Vagina (tissue), 2 donors: ENCODE measurements around the gene LGALS7B. TPM values are rescaled to one million over a fixed set of nuclear protein-coding genes. Genes with fewer than 3 reads are reported as not detected.
A peak's percentile ranks its signal among the peaks of the same experiment; 100 is the strongest.

Source experiments
- DNase-seq, 2 donors: peaks; one replicate each; pipeline ENCODE4 v3.0.0-alpha.2; 2017; ENCODE audit errors: extremely low spot score in 2 of 2
- H3K27ac ChIP-seq: fragments of 200-600 bp; sonication (generic); one replicate; pipeline ENCODE4 v1.5.1; 2019
- H3K27me3 ChIP-seq: fragments of 200-600 bp; sonication (generic); one replicate; pipeline ENCODE4 v1.5.1; 2019
- H3K36me3 ChIP-seq, 2 donors: fragments of 200-600 bp; sonication (generic); one replicate each; pipeline ENCODE4 v1.5.1; 2017 to 2019
- H3K4me1 ChIP-seq: fragments of 200-600 bp; sonication (generic); one replicate; pipeline ENCODE4 v1.5.1; 2019
- H3K4me3 ChIP-seq, 2 donors: fragments of 200-600 bp; sonication (generic); 1 replicate in 1 of 2; 2 replicates in 1 of 2; pipeline ENCODE4 v1.5.1; 2016 to 2019
- H3K9me3 ChIP-seq: fragments of 200-600 bp; sonication (generic); one replicate; pipeline ENCODE4 v1.5.1; 2019
- POLR2A ChIP-seq, 2 donors: fragments of 450-650 bp; IDR thresholded peaks; one replicate each; pipeline ENCODE4 v1.6.1; 2017; ENCODE audit warnings: antibody characterized with exemption in 2 of 2, mild to moderate bottlenecking in 2 of 2, moderate library complexity in 2 of 2
- POLR2AphosphoS5 ChIP-seq, 2 donors: sonication (generic); formaldehyde crosslinking; IDR thresholded peaks; one replicate each; pipeline ENCODE4 v1.9.0; 2017; ENCODE audit warnings: antibody characterized with exemption in 2 of 2, mild to moderate bottlenecking in 2 of 2, low read depth in 1 of 2; ENCODE audit not compliant: insufficient read depth in 1 of 2
- intact Hi-C: fragments of 100-400 bp; cut with DNase I; formaldehyde crosslinking; loops from one replicate; pipeline ENCODE4 v1.15.1; 2023
- total RNA-seq: library from RNA; depleted of rRNA; stranded (reverse); fragments of >200 nt; gene quantifications from one replicate; pipeline ENCODE4 v1.2.3, GENCODE V29; 2016
- TF ChIP-seq, protein P1 (sequence below), 3 experiments: fragments of 450-650 bp in 2 of 3; fragments of 200-600 bp in 1 of 3; sonication (generic) in 1 of 3; IDR thresholded peaks; one replicate each; pipeline ENCODE4 v1.5.1; 2017 to 2019; ENCODE audit warnings: antibody characterized with exemption in 3 of 3, mild to moderate bottlenecking in 2 of 3, moderate library complexity in 2 of 3

Gene LGALS7B
- total RNA-seq, 1 donor from 2014 or later, result 760 TPM

DNA sequence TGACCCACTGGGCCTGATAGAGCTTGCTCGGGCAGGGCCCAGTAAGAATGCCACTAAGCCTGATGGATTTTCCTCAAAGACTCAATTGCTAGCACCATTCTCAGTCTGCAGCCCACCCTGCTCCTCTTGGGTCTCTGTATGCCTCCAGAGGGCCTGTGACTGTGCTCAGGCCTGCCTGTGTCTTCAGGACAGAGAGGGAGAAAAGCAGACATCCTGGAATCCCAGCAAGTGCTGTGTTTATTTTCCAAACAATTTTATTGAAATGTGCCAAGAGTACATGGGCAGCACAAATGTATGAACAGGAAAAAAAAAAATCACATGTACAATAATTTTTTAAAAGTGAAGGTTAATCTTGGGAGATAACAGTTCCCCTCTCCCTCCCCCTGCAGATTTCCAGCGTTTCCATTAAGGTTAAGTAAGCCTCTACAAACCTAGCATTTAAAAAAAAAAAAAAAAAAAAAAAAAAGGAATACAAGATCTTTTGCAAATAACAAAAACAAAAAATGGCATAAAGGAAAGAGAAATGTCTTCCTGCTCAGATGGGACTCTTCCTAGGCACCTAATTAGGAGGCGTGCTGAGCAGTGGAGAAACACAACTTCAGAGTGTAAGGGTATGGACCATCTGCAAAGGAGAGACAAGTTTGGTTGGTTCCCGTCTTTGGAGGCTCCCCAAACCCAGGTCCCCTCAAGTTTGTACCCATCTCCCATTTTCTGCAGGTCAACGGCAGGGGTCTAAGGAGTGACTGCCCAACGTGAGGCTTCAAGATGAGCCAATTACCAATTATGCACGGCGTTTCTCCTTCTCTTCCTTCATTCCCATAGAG is 47.4 kb downstream of the LGALS7B start:
- H3K27me3 ChIP-seq, result no peaks in the 10 kb centered on the region

DNA sequence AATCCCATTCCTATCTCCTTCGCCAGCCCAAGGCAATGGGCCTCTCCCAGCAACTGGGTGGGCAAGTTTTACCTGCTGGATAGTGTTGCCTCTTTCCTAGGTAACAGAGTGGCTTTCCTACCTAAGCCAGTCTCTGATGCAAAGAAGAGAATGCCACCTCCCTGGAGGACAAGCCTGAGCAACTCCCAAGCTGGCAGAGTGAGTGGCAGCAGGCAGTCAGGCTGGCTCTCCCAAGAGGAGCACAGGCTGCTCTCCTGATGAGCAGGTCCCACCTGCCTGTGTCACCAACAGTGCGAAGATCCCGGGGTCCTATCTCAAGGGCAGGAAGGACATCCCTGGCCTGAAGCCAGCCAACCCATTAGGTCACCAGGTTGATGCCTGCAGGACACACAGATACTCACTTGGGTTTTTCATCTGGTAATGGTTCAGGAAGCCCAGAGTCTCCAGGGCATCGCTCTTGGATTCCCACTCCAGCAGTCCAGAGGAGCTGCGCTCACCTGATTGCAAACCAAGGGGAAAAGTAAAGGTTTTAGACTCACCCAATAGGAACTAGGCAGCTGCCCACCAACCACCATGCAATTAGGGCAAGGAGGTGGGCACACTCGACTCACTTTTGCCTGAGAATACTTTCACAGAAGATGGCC is 48.1 kb downstream of the LGALS7B start:
- TF ChIP-seq POLR2A (IDR thresholded peaks at IDR 0.05), result no peak
- TF ChIP-seq, protein P1, sequence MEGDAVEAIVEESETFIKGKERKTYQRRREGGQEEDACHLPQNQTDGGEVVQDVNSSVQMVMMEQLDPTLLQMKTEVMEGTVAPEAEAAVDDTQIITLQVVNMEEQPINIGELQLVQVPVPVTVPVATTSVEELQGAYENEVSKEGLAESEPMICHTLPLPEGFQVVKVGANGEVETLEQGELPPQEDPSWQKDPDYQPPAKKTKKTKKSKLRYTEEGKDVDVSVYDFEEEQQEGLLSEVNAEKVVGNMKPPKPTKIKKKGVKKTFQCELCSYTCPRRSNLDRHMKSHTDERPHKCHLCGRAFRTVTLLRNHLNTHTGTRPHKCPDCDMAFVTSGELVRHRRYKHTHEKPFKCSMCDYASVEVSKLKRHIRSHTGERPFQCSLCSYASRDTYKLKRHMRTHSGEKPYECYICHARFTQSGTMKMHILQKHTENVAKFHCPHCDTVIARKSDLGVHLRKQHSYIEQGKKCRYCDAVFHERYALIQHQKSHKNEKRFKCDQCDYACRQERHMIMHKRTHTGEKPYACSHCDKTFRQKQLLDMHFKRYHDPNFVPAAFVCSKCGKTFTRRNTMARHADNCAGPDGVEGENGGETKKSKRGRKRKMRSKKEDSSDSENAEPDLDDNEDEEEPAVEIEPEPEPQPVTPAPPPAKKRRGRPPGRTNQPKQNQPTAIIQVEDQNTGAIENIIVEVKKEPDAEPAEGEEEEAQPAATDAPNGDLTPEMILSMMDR (IDR thresholded peaks at IDR 0.05), result no peak
- TF ChIP-seq POLR2AphosphoS5 (IDR thresholded peaks at IDR 0.05; ENCODE audit: insufficient read depth in 1 of 2, low read depth in 1 of 2), result peak; percentile 53 to 55
- Histone ChIP-seq H3K9me3 (no peaks in the 10 kb centered on the region), H3K36me3 (peaks cover 13 to 67% of the 10 kb centered on the region in 2 donors), H3K27me3 (no peaks in the 10 kb centered on the region), H3K27ac (peak overlapping the region; percentile 61), H3K4me3 (no peak overlapping the region), H3K4me1 (peaks cover 68% of the 10 kb centered on the region)
- intact Hi-C loops, result no loop called here
- DNase-seq, result no peak

More for the DNA sequence above, 47.4 kb downstream of the LGALS7B start:
- intact Hi-C loops, result no loop called here
- DNase-seq, result no peak
- no peak overlapping the region for H3K4me3 ChIP-seq
- peaks cover 13 to 59% of the 10 kb centered on the region in 2 donors for H3K36me3 ChIP-seq
- peak overlapping the region; percentile 39 for H3K27ac ChIP-seq
- no peaks in the 10 kb centered on the region for H3K9me3 ChIP-seq
- TF ChIP-seq, protein P1 (IDR thresholded peaks at IDR 0.05), result no peak
- TF ChIP-seq POLR2A (IDR thresholded peaks at IDR 0.05), result no peak
- peak in 1 of 2 donors; percentile 1 for TF ChIP-seq POLR2AphosphoS5 (IDR thresholded peaks at IDR 0.05; ENCODE audit: insufficient read depth in 1 of 2, low read depth in 1 of 2)
- H3K4me1 ChIP-seq, result peaks cover 70% of the 10 kb centered on the region

DNA sequence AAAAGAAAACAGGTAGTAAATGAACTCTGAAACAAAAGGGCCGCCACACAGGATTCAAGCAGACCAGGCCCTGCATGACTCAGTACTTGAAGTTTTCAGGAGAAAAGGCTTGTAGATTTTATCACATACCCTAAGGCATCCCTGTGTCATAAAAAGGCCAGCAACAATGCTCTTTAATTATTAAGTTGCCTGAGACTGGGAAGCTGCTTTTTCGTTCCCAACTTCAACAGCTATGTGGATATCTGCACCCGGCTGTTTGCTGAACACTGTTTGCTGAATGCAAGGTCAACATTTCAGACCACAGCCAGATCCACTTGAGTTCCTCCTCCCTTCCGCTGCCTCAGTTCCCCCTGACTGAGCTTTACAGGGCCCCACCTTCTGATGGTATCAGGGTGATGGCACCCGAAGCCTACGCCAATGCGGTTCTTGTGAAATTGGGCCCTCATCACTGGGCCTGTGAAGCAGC is 48.7 kb downstream of the LGALS7B start:
- Histone ChIP-seq H3K4me3 (no peak overlapping the region), H3K27ac (peak overlapping the region; percentile 61), H3K36me3 (peaks cover 13 to 72% of the 10 kb centered on the region in 2 donors), H3K4me1 (peaks cover 62% of the 10 kb centered on the region), H3K9me3 (no peaks in the 10 kb centered on the region), H3K27me3 (no peaks in the 10 kb centered on the region)
- TF ChIP-seq, protein P1 (IDR thresholded peaks at IDR 0.05), result no peak
- TF ChIP-seq POLR2AphosphoS5 (IDR thresholded peaks at IDR 0.05; ENCODE audit: insufficient read depth in 1 of 2, low read depth in 1 of 2), result no peak
- no peak for TF ChIP-seq POLR2A (IDR thresholded peaks at IDR 0.05)
- intact Hi-C loops, result no loop called here
- DNase-seq, result no peak

DNA sequence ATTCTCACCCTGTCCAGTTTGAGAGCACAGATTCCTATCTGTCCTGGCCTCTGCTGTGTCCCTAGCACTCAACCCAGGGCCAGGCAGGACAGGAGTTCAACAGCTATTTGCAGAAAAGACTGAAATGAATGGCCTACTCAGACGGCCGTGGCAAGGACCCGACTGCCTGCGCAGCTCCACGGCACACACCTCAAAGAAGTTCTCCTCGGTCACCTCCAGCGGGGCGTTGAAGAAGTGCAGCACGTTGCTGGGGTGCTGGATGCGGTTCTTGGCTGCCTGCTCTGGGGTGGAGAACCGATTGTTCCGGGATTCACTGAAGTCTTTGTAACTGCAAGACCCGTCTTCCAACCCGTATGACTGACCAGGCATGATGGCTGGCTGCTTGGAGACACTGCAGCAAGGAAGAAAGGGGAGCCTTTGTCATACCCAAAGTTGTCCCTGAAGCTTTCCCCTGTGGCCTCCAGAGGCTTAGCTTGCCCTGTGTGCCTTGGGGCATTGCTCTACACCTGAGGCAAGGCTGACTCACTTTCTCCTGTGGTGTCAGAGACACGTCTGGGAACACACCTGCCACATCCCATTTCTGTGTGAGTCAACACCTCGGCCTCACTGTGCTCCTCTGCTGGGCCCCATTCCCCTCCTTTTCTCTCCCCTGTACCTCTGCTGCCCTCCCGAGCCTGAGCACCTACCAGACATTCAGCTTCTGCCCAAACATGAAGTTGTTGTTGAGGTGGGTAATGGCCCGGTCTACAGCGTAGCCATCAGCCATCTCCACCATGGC is 49.4 kb downstream of the LGALS7B start:
- Histone ChIP-seq H3K36me3 (peaks cover 14 to 80% of the 10 kb centered on the region in 2 donors), H3K27me3 (no peaks in the 10 kb centered on the region), H3K4me3 (no peak overlapping the region), H3K27ac (peak overlapping the region; percentile 47), H3K4me1 (peaks cover 60% of the 10 kb centered on the region), H3K9me3 (no peaks in the 10 kb centered on the region)
- DNase-seq, result no peak
- TF ChIP-seq POLR2AphosphoS5 (IDR thresholded peaks at IDR 0.05; ENCODE audit: insufficient read depth in 1 of 2, low read depth in 1 of 2) (peak in 1 of 2 donors; percentile 50), POLR2A (IDR thresholded peaks at IDR 0.05) (no peak)
- intact Hi-C loops, result no loop called here
